Mesenteric fat pad (tissue), 1 donor: ENCODE data around the gene PDE4D. TPM values are rescaled to one million over a fixed set of nuclear protein-coding genes. Genes with fewer than 3 reads are reported as not detected.

Source experiments
- DNase-seq: peaks from one replicate; pipeline ENCODE4 v3.0.0-alpha.2; 2020; ENCODE audit warnings: low spot score
- total RNA-seq: library from RNA; stranded (reverse); fragmentation: NEBNext Ultra II Directional; extraction: Animal tissue kit (Norgen Biotek cat#: 25700); gene quantifications from one replicate; pipeline ENCODE4 v1.2.1, GENCODE V29; 2021
- donor health status: DM: yes; HTN: yes; CAD: no.

Gene PDE4D
- total RNA-seq, 1 donor from 2014 or later, result 28.8 TPM

DNA sequence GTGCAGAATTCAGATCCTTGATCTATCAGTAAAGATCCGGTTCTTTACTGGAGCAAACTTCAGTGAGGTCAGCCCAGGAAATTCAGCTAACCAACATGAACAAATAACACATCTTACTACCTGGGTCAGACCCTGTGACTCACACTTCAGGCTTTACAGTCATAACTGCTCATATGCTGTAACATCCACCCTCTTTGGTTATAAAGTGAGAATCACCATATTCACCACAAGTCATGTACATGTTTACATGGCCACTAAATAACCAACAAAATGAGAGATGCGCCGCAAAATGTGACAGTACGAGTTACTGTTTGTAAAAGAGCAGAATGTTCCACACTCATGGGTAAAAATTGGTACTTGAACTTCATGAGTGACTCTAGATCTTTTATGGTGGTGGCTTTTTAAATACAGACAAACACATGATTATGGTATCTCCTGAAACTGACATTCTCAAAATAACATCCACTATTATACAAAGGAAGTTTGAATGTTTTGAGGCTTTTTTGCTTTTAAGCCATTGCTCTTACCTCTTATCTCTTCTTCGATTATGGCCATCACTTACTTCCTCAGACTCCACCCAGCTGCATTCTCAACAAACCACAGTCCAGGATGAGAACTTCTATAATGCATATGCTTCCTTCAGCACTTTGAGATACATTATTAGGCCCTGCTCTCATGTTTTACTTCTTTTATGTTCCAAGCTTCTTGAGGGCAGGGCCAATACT is 794.1 kb downstream of the PDE4D start:
- DNase-seq, result no peak

- DNase-seq, result no peak
Observed at GRCh38 chr5:59098743-59099142, 794.8 kb downstream of the PDE4D start.

DNA sequence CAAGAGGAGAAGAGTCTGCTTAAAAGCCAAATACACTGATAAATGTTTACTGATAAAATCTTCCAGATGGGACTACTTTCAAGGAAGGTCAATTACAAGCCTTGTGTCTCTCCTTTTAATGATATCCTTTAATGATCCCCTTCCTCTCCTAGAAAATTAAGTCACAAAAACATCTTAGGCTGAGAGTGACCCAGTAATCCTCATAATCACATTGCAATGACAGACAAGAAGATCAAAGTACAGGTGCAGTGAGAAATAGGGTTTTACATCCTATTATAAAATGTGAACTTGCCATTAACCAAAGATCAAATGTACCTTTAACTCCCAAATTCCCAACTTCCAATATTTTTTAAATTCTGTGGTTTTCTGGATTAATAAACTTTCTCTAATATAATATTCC is 795.8 kb downstream of the PDE4D start:
- no peak for DNase-seq

- no peak for DNase-seq
Observed at GRCh38 chr5:59097116-59097515, 796.4 kb downstream of the PDE4D start.

DNA sequence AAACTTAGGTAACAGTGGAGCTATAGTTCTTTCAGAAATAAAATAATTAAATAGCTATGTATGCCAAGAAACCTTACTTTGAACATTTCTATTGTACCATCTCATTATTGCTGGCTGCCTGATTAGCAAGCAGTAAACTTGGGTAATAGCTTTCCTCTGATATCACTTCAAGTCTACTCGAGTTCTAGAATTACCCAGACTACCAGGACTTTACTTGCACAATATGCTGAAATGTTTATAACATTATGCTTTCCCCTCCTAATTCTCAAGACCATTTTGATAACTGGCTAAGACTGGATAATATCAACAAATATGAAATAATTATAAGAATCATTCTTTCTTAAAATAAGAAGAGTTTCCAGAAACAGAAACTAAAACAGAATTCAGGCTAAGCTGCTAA is 798.0 kb downstream of the PDE4D start:
- DNase-seq, result no peak

DNA sequence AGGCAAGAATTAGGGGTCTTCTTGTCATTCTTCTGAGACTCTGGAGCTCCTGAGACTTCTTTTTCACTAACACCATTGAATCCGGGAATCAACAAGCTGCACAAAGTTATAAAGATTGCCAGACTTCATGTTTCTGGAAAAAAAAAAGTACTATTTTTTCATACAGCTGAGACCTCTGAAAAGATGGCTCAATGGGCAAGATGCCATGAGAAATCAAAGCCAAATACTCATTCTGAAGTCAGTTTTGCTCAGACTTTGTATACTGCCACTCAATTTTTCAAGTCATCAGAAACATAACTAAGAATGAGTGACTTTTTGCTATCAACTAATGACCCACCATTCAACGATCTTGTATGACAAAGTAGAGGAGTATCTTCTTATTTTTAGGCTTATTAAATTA is 798.7 kb downstream of the PDE4D start:
- no peak for DNase-seq

- no peak for DNase-seq
Observed at GRCh38 chr5:59093329-59093728, 800.2 kb downstream of the PDE4D start.

GRCh38 chr5:59092758-59093157 is 800.8 kb downstream of the PDE4D start:
- no peak for DNase-seq

DNA sequence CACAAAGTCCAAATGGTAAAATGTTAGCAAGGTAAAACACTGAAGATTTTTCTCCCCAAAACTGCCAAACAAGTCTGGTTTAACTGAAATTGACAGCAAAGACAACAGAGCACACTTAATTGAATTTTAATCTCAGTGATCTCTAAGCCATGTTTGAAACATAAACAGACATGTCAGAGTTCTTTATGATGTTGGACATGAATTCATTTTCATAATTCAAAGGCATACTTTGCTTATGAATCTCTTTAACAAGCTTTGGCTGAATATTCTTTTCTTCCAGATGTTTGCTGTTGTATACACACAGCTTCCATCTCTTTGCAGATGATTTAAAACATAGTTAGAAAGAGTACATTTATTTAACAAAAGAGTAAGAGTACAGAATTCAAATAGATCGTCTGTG is 801.6 kb downstream of the PDE4D start:
- no peak for DNase-seq

GRCh38 chr5:59090323-59090722 is 803.2 kb downstream of the PDE4D start:
- no peak for DNase-seq

- DNase-seq, result no peak
Observed at GRCh38 chr5:59089767-59090166, 803.8 kb downstream of the PDE4D start.

DNA sequence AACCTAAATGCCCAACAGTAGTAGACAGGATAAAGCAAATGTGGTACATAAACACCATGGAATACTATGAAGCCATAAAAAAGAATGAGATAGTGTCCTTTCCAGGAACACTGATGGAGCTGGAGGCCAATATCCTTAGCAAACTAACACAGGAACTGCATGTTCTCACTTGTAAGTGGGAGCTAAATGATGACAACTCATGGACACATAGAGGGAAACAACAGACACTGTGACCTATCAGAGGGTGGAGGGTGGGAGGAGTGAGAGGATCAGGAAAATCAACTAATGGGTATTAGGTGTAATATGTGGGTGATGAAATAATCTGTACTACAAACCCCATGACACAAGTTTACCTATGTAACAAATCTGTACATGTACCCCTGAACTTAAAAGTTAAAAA is 805.0 kb downstream of the PDE4D start:
- no peak for DNase-seq

DNA sequence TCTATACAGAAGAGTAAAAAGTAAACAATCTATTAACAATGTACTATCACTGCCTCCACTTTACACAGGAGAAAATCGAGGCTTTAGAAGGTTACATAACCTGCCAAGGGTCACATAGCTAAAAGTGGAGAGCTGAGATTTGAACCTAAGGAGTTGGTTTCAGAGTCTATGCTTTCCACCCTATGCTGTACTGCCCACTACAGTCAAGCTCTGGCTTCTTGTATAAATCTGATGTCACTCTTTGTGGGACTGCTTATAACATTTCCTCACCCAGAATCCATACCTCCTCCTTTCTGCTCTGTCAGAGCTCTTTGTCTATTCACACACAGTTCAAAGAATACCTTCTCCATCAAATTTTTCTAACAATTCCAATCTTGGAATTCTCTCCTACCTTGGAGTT is 807.5 kb downstream of the PDE4D start:
- DNase-seq, result no peak

- DNase-seq, result no peak
Observed at GRCh38 chr5:59081693-59082092, 811.8 kb downstream of the PDE4D start.

GRCh38 chr5:59079622-59080620 is 813.6 kb downstream of the PDE4D start:
- no peak for DNase-seq

GRCh38 chr5:59071755-59072549 is 821.6 kb downstream of the PDE4D start:
- no peak for DNase-seq

GRCh38 chr5:59069438-59070079 is 824.0 kb downstream of the PDE4D start:
- DNase-seq, result no peak

DNA sequence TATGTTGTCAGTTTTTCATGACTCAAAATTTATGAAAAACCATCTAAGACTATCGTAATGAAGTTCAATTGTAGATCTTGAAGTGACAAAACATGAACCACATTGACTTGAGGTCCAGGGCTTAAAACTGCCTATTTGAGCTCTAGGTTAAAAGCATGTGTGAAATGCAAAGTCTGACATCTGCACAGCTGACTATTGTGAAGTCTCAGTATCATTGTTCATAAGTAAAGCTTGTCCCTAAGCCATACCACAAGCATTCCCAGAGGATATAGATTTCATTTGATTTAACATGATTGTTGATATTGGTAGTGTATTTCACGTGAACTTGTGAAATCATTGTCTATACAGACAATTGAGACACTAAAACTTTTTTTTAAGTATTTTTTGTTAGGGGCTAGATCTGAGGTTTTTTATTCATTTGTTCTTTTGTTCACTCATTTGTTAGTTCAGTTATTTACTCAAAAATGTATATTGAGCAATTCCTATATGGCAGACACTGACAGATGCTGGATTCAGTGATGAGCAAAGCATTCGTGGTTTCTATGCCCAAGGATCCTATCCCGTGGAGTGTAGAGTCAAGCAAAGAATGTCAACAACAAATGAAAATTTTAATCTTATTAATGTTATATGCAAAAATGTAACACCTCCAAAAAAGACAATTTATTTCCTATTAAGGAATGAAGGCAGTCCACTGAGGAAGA is 825.4 kb downstream of the PDE4D start:
- DNase-seq, result no peak

DNA sequence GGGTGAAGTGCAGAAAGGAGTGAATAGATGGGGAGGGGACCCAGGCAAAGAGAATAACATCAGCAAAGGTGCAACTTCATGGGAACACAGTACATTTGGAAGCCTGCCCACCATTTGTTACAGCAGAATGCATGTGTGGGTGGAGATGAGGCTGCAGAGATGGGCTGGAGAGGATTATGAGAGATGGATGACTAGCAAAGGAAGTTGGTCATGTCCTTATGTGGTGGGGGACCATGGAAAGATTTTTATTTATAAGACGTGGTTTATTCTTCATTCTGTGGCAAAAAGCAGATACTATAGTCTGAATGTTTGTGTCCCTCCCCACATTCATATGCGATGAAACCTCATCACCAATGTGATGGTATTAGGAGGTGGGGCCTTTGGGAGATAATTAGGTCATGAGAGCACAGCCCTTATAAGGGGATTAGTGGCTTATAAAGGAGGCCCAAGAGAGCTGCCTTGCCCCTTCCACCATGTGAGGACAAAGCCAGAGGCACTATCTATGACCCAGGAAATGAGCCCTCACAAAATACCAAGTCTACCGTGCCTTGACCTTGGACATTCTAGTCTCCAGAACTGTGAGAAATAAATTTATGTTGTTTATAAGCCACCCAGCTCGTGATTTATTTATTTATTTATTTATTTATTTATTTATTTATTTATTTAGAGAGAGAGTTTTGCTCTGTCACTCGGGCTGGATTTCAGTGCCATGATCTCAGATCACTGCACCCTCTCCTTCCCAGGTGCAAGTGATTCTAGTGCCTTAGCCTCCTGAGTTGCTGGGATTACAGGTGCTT is 827.0 kb downstream of the PDE4D start:
- no peak for DNase-seq

DNA sequence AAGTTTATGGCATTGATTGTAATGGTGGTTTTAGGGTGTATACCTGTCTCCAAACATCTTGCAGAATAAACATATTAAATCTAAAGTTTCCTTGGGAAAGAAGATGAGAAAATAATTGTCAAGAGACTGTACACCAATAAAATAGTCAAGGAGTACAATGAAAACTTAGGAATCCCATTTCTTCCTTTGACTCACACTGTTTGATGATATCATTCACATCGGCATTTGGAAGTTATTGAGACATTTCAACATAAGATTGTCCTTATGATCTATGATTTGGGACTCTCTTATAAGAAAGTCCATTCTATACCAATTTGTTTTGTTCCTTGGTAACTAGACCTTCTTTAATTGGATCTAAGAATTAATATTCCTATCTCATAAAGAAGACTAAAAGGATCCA is 828.0 kb downstream of the PDE4D start:
- DNase-seq, result no peak
